OCI-LY3 (cell line): ENCODE data around the gene PCAT6.

Experiments used
- H2AFZ ChIP-seq: fragments of 200-600, 300-600 bp; shearing (Covaris generic); 2 replicates; pipeline ENCODE4 v1.6.0; 2014; ENCODE audit warnings: antibody characterized with exemption, low read depth, low read length
- H3K27ac ChIP-seq: fragments of 200-600, 300-600 bp; sonication (generic); 2 replicates; pipeline ENCODE4 v1.5.1; 2014; ENCODE audit warnings: mild to moderate bottlenecking, low read length, moderate library complexity, mixed read lengths
- H3K27me3 ChIP-seq: fragments of 200-600, 300-600 bp; sonication (generic); 2 replicates; pipeline ENCODE4 v1.6.1; 2014; ENCODE audit warnings: low read depth, low read length, mixed read lengths
- H3K36me3 ChIP-seq: fragments of 200-600, 300-600 bp; sonication (generic); replicated peaks from 2 replicates; pipeline ENCODE3; 2014; ENCODE audit warnings: low read depth, low read length, mixed read lengths
- H3K4me1 ChIP-seq: fragments of 300-600, 200-600 bp; sonication (generic); 2 replicates; pipeline ENCODE4 v1.6.1; 2014; ENCODE audit warnings: low read length, mixed read lengths
- H3K4me2 ChIP-seq: fragments of 200-600, 300-600 bp; sonication (generic); 2 replicates; pipeline ENCODE4 v1.6.1; 2014; ENCODE audit warnings: low read length, mixed read lengths
- H3K4me3 ChIP-seq: fragments of 300-600, 200-600 bp; sonication (generic); 2 replicates; pipeline ENCODE4 v1.5.1; 2014; ENCODE audit warnings: antibody characterized with exemption, mild to moderate bottlenecking, low read length, moderate library complexity
- H3K79me2 ChIP-seq: fragments of 300-600, 200-600 bp; shearing (Covaris generic); 2 replicates; pipeline ENCODE4 v1.6.1; 2014; ENCODE audit warnings: mild to moderate bottlenecking, low read length, mixed read lengths
- H3K9ac ChIP-seq: fragments of 300-600, 200-600 bp; shearing (Covaris generic); 2 replicates; pipeline ENCODE4 v1.6.0; 2014; ENCODE audit warnings: mild to moderate bottlenecking, low read length, moderate library complexity
- H3K9me3 ChIP-seq: fragments of 200-600, 300-600 bp; shearing (Covaris generic); 2 replicates; pipeline ENCODE4 v1.6.1; 2014; ENCODE audit warnings: low read length, mixed read lengths; ENCODE audit not compliant: insufficient read depth
- H4K20me1 ChIP-seq: fragments of 200-600, 300-600 bp; sonication (generic); 2 replicates; pipeline ENCODE4 v1.6.1; 2016; ENCODE audit warnings: low read length, mixed read lengths; ENCODE audit not compliant: insufficient read depth
- CTCF ChIP-seq: fragments of 200-600, 300-600 bp; sonication (generic); IDR thresholded peaks from 2 replicates; pipeline ENCODE4 v1.5.1; 2014; ENCODE audit warnings: antibody characterized with exemption, low read length, low read depth
- EZH2phosphoT487 ChIP-seq: fragments of 200-600 bp; shearing (Covaris generic); IDR thresholded peaks from 2 replicates; pipeline ENCODE4 v1.6.1; 2018; ENCODE audit warnings: antibody characterized with exemption, mixed run types, low read depth

The PCAT6 gene

DNA sequence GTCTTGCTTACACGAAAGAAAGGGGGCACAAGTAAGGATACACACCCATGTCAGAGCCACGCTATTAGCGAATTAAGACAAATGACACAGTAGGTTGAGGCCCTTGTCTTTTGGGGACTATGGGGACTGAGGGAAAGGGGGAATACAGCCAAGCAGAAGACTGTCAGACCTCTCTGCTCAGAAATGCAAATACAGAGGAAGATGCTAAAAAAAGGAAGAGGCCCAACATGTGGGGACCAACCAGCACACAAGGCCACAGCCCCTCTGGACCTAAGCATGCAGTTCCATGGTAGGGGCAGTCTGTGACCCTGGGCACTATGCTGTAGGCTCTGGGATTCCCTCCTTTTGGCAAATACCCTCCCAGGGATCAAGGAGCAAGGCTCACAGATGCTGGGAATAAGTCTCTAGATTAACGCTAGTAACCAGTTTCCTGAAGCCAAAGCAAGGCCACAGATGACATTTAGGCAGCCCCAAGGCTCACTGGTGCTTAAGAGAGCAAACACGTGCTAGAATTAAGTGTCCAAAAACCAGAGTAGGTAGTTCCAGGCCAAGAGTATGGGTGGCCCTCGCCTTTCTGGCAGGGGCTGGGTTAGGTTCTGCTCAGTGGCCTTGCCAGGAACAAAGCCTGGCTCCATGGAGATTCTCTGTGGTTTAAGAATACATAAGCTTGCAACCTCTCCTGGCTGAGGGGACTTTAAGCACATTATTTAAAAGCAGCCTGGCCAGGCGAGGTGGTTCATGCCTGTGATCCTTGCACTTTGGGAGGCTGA is 40.0 kb downstream of the PCAT6 start:
- H3K4me1 ChIP-seq, result peaks cover 8% of the 10 kb centered on the region
- TF ChIP-seq CTCF (no peak), EZH2phosphoT487 (no peak)
- no peaks in the 10 kb centered on the region for H3K27me3 ChIP-seq
- no peak overlapping the region for H3K9ac ChIP-seq
- H3K79me2 ChIP-seq, result no peaks in the 10 kb centered on the region
- no peaks in the 10 kb centered on the region for H3K36me3 ChIP-seq
- H3K4me3 ChIP-seq, result no peak overlapping the region
- H2AFZ ChIP-seq, result peak overlapping the region; percentile 60; the same call in 1 of the 2 replicates
- no peaks in the 10 kb centered on the region for H3K9me3 ChIP-seq
- H3K4me2 ChIP-seq, result no peak overlapping the region
- H4K20me1 ChIP-seq, result no peaks in the 10 kb centered on the region
- H3K27ac ChIP-seq, result no peak overlapping the region

DNA sequence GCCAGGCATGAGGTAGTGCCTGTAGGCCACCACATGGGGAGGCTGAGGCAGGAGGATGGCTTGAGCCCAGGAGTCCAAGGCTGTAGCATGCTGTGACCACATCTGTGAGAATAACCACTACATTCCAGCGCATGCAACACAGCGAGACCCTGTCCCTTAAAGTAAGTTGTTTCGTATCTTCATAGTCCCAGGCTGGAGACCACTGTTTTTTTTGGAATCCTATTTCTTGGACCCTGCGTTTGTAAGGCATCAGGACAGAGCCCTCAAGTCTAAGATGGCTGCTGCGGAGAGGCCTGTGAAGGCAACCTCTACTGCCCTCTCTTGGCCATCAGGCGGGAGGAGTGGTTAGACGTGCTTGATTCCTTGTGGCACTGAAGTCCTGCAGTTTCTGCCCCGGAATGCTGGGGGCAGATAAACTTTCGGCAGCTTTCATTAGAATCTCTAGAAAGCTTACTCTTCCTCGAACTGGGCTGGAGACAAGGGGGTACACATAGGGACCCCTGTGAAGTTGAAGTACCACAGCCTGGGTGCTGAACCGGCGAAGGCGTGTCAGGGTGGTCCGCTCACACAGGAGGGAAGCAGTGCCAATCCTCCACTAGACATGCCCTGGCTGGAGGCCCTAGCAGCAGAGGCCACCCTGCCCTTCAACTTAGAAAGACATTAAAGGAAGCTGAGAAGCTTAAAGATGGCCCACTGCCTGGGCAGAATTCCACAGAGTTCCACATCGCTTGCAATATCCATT is 41.6 kb downstream of the PCAT6 start:
- Histone ChIP-seq H3K79me2 (no peaks in the 10 kb centered on the region), H3K27me3 (no peaks in the 10 kb centered on the region)
- TF ChIP-seq EZH2phosphoT487, result no peak
- peak; percentile 63 for TF ChIP-seq CTCF

DNA sequence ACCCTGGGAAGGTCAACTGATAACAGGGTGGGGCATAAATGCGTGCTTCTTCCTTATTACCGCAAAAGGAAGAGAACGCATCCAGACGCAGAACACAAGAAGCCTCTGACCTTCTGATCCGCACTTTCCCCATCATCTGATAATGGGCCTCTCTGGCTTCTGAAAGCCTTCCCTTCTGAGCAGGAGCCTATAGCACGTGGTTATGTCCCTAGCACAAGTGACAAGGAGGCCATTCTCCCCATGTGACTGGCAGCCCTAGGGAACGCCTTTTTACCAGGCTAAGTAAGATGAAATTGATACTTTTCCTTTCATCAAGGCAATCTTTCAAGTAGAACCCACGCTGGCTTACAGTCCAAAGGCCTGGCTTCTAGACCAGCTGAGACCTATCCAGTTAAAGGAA is 44.0 kb downstream of the PCAT6 start:
- Histone ChIP-seq H3K9me3 (no peaks in the 10 kb centered on the region), H3K36me3 (no peaks in the 10 kb centered on the region), H3K4me3 (no peak overlapping the region), H3K27me3 (no peaks in the 10 kb centered on the region), H2AFZ (no peak overlapping the region), H3K4me1 (peaks cover 8% of the 10 kb centered on the region), H4K20me1 (no peaks in the 10 kb centered on the region), H3K79me2 (no peaks in the 10 kb centered on the region), H3K27ac (no peak overlapping the region), H3K4me2 (no peak overlapping the region), H3K9ac (no peak overlapping the region)
- TF ChIP-seq EZH2phosphoT487 (no peak), CTCF (no peak)

More for the DNA sequence above, 41.6 kb downstream of the PCAT6 start:
- Histone ChIP-seq H3K4me3 (no peak overlapping the region), H4K20me1 (no peaks in the 10 kb centered on the region), H3K4me1 (peaks cover 8% of the 10 kb centered on the region), H3K9ac (no peak overlapping the region), H3K9me3 (no peaks in the 10 kb centered on the region), H3K36me3 (no peaks in the 10 kb centered on the region), H3K4me2 (no peak overlapping the region), H2AFZ (peak overlapping the region; percentile 95), H3K27ac (no peak overlapping the region)

GRCh38 chr1:202856014-202856413 is 45.3 kb downstream of the PCAT6 start:
- Histone ChIP-seq H2AFZ (no peak overlapping the region), H3K36me3 (no peaks in the 10 kb centered on the region), H3K27ac (no peak overlapping the region), H3K4me2 (no peak overlapping the region), H4K20me1 (no peaks in the 10 kb centered on the region), H3K9ac (no peak overlapping the region), H3K4me1 (peaks cover 5% of the 10 kb centered on the region), H3K4me3 (no peak overlapping the region), H3K27me3 (peaks cover 6% of the 10 kb centered on the region; the same call in 1 of the 2 replicates), H3K79me2 (no peaks in the 10 kb centered on the region), H3K9me3 (no peaks in the 10 kb centered on the region)
- TF ChIP-seq CTCF (no peak), EZH2phosphoT487 (no peak)
